Esophagus muscularis mucosa (tissue), 3 donors: ENCODE measurements around the gene C11orf98.

Source experiments
- EP300 ChIP-seq: sonication (generic); formaldehyde crosslinking; IDR thresholded peaks from one replicate; pipeline ENCODE4 v1.6.1; 2017; ENCODE audit warnings: antibody characterized with exemption
- TF ChIP-seq, protein P1 (sequence below), 3 experiments: fragments of 200-600 bp in 2 of 3; fragments of 450-650 bp in 1 of 3; sonication (generic) in 2 of 3; IDR thresholded peaks; one replicate each; pipeline ENCODE4 v1.5.1; 2017 to 2019; ENCODE audit warnings: antibody characterized with exemption in 3 of 3, mild to moderate bottlenecking in 2 of 3, moderate library complexity in 1 of 3

DNA sequence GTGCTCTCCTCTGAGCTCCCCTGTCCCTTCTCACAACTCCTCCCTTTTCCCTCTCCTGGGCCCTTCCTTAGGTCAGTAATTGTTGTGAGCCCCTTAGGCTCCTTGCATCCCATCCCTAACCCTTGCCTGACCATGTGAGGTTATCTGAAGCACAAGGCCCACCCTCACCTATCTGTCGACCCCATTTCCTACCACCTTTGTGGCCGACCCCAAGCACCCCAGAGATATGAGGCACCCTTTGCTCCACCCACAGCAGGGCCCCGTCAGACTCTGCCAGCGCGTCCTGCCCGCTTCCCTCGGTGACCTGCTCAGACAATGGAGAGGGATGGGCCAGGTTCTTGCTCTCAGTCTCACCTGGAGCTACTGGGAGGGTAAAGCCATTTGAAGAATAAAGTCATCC is 43.8 kb upstream of the C11orf98 start:
- TF ChIP-seq, protein P1, sequence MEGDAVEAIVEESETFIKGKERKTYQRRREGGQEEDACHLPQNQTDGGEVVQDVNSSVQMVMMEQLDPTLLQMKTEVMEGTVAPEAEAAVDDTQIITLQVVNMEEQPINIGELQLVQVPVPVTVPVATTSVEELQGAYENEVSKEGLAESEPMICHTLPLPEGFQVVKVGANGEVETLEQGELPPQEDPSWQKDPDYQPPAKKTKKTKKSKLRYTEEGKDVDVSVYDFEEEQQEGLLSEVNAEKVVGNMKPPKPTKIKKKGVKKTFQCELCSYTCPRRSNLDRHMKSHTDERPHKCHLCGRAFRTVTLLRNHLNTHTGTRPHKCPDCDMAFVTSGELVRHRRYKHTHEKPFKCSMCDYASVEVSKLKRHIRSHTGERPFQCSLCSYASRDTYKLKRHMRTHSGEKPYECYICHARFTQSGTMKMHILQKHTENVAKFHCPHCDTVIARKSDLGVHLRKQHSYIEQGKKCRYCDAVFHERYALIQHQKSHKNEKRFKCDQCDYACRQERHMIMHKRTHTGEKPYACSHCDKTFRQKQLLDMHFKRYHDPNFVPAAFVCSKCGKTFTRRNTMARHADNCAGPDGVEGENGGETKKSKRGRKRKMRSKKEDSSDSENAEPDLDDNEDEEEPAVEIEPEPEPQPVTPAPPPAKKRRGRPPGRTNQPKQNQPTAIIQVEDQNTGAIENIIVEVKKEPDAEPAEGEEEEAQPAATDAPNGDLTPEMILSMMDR (IDR thresholded peaks at IDR 0.05): no peak
- TF ChIP-seq EP300: no peak
